Keratinocyte (primary cell): ENCODE data around the gene CAMKK2.

ENCODE experiments used
- EZH2 ChIP-seq: IDR thresholded peaks from one replicate; pipeline ENCODE4 v1.6.1; 2012; ENCODE audit warnings: inconsistent platforms, mild to moderate bottlenecking, low read length, moderate library complexity
- TF ChIP-seq, protein P1 (sequence below), 3 experiments: IDR thresholded peaks in 1 of 3; conservative IDR thresholded peaks in 1 of 3; optimal IDR thresholded peaks in 1 of 3; 2 replicates in 2 of 3; 3 replicates in 1 of 3; pipeline versions ENCODE3 to v1.5.1; 2011; ENCODE audit warnings: low read length in 3 of 3, mild to moderate bottlenecking in 3 of 3, moderate library complexity in 2 of 3, control low read depth in 1 of 3, inconsistent platforms in 1 of 3; ENCODE audit not compliant: insufficient read depth in 2 of 3; ENCODE audit errors: extremely low read depth in 1 of 3

DNA sequence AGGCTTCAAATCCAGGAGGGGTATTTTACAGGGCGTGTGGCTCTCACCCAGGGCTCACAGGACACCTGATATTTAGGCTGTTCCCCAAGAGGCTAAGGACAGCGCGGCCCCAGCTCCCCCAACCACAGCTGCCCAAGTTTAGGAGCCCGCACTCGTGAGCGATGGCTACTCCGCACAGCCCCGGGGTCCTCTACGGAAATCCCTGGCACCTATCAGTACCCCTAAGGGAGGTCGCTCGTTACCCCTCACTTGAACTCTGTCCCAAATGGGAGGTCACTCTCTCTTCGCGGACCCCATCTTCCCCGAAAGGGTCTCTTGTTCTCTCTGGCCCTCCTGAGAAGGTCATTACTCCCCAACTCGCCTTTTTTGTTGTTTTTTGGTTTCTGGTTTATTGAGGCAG is 87.3 kb downstream of the CAMKK2 start:
- TF ChIP-seq, protein P1, sequence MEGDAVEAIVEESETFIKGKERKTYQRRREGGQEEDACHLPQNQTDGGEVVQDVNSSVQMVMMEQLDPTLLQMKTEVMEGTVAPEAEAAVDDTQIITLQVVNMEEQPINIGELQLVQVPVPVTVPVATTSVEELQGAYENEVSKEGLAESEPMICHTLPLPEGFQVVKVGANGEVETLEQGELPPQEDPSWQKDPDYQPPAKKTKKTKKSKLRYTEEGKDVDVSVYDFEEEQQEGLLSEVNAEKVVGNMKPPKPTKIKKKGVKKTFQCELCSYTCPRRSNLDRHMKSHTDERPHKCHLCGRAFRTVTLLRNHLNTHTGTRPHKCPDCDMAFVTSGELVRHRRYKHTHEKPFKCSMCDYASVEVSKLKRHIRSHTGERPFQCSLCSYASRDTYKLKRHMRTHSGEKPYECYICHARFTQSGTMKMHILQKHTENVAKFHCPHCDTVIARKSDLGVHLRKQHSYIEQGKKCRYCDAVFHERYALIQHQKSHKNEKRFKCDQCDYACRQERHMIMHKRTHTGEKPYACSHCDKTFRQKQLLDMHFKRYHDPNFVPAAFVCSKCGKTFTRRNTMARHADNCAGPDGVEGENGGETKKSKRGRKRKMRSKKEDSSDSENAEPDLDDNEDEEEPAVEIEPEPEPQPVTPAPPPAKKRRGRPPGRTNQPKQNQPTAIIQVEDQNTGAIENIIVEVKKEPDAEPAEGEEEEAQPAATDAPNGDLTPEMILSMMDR (optimal IDR thresholded peaks at IDR 0.05 in 1 of 3, IDR thresholded peaks at IDR 0.05 in 1 of 3, conservative IDR thresholded peaks at IDR 0.05 in 1 of 3; ENCODE audit: extremely low read depth in 1 of 3, insufficient read depth in 2 of 3, low read length in 3 of 3) = no peak
- TF ChIP-seq EZH2 = no peak
